Measurements from ENCODE around the gene MB21D2. TPM values are rescaled to one million over a fixed set of nuclear protein-coding genes. Genes with fewer than 3 reads are reported as not detected.

The MB21D2 gene
- total RNA-seq, 4 donors from 2014 or later, result 1.5 to 3.8 (median 2.7) TPM

GRCh38 chr3:192904632-192905289 is 12.9 kb downstream of the MB21D2 start:
- TF ChIP-seq CTCF (IDR thresholded peaks at IDR 0.05 in 4 of 5, conservative IDR thresholded peaks at IDR 0.05 in 1 of 5) (no peak), POLR2A (IDR thresholded peaks at IDR 0.05) (no peak)
- Histone ChIP-seq H3K27ac (peak overlapping the region in 1 of 4 donors; percentile 58), H3K9me3 (no peaks in the 10 kb centered on the region), H3K36me3 (no peaks in the 10 kb centered on the region), H3K4me3 (no peak overlapping the region), H3K27me3 (no peaks in the 10 kb centered on the region), H3K4me1 (peaks cover 5 to 12% of the 10 kb centered on the region in 2 donors)
- DNase-seq, result no peak
- intact Hi-C loops (cut with DNase I; ENCODE audit: low total_unique reads) (no loop called here), in situ Hi-C loops (cut with MboI; ENCODE audit: low sequenced_read_pairs in 4 of 4) (loop anchor here in 1 of 4 donors (25.0 kb wide), 1 partner anchor 683 kb away; the partner anchor contains the start of gene OPA1)
- peak; percentile 56 to 74 for ATAC-seq

GRCh38 chr3:192902549-192902948 is 15.1 kb downstream of the MB21D2 start:
- in situ Hi-C loops (cut with MboI; ENCODE audit: low sequenced_read_pairs in 4 of 4), result loop anchor here in 1 of 4 donors (25.0 kb wide), 1 partner anchor 685 kb away; the partner anchor contains the start of gene OPA1
- Histone ChIP-seq H3K4me1 (peaks cover 5 to 12% of the 10 kb centered on the region in 2 donors), H3K4me3 (no peak overlapping the region), H3K27ac (no peak overlapping the region), H3K36me3 (no peaks in the 10 kb centered on the region), H3K9me3 (no peaks in the 10 kb centered on the region), H3K27me3 (no peaks in the 10 kb centered on the region)
- ATAC-seq (no peak), DNase-seq (no peak)
- intact Hi-C loops (cut with DNase I; ENCODE audit: low total_unique reads), result no loop called here
- no peak for TF ChIP-seq CTCF (IDR thresholded peaks at IDR 0.05 in 4 of 5, conservative IDR thresholded peaks at IDR 0.05 in 1 of 5)

GRCh38 chr3:192901435-192901834 is 16.2 kb downstream of the MB21D2 start:
- Histone ChIP-seq H3K27ac (no peak overlapping the region), H3K27me3 (no peaks in the 10 kb centered on the region), H3K4me3 (no peak overlapping the region), H3K4me1 (peaks cover 5 to 12% of the 10 kb centered on the region in 2 donors), H3K9me3 (no peaks in the 10 kb centered on the region), H3K36me3 (no peaks in the 10 kb centered on the region)
- no peak for TF ChIP-seq POLR2A (IDR thresholded peaks at IDR 0.05)
- no peak for TF ChIP-seq CTCF (IDR thresholded peaks at IDR 0.05 in 4 of 5, conservative IDR thresholded peaks at IDR 0.05 in 1 of 5)
- in situ Hi-C loops (cut with MboI; ENCODE audit: low sequenced_read_pairs in 4 of 4), result loop anchor here in 1 of 4 donors (25.0 kb wide), 1 partner anchor 686 kb away; the partner anchor contains the start of gene OPA1
- ATAC-seq (no peak), DNase-seq (no peak)
- intact Hi-C loops (cut with DNase I; ENCODE audit: low total_unique reads), result no loop called here

GRCh38 chr3:192899540-192899982 is 18.1 kb downstream of the MB21D2 start:
- Histone ChIP-seq H3K27ac (no peak overlapping the region), H3K4me1 (peaks cover 5 to 10% of the 10 kb centered on the region in 2 donors), H3K27me3 (no peaks in the 10 kb centered on the region), H3K36me3 (no peaks in the 10 kb centered on the region), H3K4me3 (no peak overlapping the region), H3K9me3 (no peaks in the 10 kb centered on the region)
- ATAC-seq (no peak), DNase-seq (no peak)
- in situ Hi-C loops (cut with MboI; ENCODE audit: low sequenced_read_pairs in 4 of 4), result no loop called here
- intact Hi-C loops (cut with DNase I; ENCODE audit: low total_unique reads), result no loop called here
- no peak for TF ChIP-seq CTCF (IDR thresholded peaks at IDR 0.05 in 4 of 5, conservative IDR thresholded peaks at IDR 0.05 in 1 of 5)
- TF ChIP-seq POLR2A (IDR thresholded peaks at IDR 0.05), result no peak

Measured in gastrocnemius medialis (tissue), 4 donors.